ENCODE measurements around the gene ZNF107.
"Not testable (repeated sequence)": the region's sequence is repeated elsewhere in the genome, so short reads cannot be mapped to it uniquely, and the experiment has no call there.

ZNF107 gene

DNA sequence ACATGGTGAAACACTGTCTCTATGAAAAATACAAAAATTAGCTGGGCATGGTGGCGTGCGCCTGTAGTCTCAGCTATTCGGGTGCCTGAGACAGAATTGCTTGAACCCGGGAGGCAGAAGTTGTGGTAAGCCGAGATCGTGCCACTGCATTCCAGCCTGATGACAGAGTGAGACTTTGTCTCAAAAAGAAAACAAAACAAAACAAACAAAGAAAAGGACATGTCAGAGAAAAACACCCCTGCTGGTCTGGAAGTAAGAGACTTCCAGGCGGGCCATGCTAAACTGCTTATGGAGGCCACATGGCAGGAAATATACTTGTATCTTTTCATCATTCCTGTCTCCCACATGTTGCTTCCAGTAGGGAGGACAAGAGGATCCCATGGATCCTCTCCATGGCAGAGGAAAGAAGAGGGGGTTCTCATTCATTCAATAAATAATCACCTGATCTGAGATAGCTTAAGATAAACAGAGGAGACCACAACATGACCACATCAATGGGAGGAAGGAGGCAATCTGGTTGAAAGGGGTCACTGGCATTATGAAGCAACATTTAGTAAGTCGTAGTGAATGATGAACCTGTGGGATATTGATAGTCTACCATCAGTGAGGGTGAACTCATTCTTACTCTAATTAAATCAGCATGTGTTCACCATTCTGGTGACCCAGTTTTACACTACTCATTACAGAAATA, 67.8 kb downstream of the ZNF107 start:
- DNase-seq (ENCODE audit: low read depth, low spot score): no peak

DNA sequence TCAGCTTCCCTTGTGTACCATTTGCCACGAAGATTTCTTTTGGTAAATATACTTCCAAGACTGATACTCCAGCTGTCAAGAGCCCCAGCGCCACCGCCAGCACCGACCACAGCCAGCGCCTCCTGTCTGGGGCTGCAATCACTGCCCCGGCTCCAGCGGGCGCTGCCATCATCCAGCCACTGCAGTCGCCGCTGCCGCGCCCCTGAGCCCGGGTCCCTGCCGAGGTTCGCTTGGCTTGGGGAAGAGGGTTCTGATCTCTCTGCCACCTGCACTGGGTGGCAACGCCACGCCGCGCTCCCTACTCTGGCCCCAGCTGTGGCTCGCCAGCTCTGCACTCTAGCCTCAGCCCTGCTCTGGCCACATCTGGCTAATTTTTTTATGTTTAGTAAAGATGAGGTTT, 70.6 kb downstream of the ZNF107 start:
- no peak for DNase-seq (ENCODE audit: low read depth, low spot score)

DNA sequence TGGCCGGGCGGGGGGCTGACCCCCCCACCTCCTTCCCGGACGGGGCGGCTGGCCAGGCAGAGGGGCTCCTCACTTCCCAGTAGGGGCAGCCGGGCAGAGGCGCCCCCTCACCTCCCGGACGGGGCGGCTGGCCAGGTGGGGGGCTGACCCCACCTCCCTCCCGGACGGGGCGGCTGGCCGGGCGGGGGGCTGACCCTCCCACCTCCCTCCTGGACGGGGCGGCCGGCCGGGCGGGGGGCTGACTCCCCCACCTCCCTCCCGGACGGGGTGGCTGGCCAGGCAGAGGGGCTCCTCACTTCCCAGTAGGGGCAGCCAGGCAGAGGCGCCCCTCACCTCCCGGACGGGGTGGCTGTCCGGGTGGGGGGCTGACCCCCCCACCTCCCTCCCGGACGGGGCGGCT, 72.5 kb downstream of the ZNF107 start:
- DNase-seq (ENCODE audit: low read depth, low spot score): not testable (repeated sequence)

DNA sequence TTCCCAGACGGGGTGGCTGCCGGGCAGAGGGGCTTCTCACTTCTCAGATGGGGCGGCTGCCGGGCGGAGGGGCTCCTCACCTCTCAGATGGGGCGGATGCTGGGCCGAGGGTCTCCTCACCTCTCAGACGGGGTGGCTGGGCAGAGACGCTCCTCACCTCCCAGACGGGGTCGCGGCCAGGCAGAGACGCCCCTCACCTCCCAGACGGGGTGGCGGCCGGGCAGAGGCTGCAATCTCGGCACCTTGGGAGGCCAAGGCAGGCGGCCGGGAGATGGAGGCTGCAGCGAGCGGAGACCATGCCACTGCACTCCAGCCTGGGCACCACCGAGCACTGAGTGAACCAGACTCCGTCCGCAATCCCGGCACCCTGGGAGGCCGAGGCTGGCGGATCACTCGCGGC, 73.0 kb downstream of the ZNF107 start:
- not testable (repeated sequence) for DNase-seq (ENCODE audit: low read depth, low spot score)

DNA sequence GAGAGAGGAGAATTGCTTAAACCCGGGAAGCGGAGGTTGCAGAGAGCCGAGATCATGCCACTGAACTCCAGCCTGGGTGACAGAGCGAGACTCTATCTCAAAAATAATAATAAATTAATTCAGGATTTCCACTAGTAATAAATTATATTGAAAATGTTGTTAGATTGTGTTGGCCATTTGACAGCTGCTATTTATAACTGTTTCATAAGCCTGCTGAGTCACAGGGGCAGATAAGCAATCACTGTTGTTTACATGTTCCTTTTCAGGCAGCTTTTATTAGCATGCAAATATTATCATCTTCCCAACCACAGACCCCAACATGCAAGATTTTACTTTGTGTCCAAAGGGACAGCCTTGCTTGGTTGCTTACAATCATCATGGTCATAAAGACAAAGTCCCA, 78.7 kb downstream of the ZNF107 start:
- DNase-seq (ENCODE audit: low read depth, low spot score): no peak

DNA sequence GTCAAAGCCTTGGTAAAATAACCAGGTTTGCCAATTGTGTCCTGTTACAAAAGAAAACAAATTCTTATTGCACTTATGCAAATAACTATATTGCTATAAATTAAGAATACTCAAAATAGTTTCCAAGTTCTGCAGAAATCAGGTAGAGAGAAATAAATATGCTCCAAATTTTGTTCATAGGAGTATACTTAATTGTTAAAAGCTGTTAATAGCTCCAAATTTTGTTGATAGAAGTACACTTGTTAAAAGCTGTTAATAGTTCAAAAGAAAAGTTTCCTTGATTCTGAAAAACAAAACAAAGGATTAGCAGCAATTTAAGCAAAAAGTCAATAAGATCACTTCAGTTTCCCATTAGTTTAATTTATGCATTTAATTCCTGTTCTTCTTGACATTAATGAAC, 81.9 kb downstream of the ZNF107 start:
- no peak for DNase-seq (ENCODE audit: low read depth, low spot score)

DNA sequence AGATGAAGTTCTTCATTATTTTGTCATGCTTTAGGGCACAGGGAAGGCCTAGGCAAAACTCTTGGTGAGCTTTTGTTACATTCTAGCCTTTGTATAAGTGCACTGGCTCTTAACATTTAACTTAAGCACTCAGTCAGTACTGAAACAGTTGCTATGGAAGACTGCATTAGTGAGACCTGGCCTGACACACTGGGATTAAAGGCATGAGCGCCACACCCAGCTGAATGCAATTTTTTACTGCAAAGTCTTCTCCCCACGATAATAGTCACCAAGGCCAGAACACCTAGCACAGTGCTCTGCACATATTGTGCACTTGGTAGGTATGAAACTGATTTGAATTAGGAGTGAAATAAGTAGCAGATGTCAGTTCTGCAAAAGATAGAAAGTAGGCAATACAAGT, 87.1 kb downstream of the ZNF107 start:
- no peak for DNase-seq (ENCODE audit: low read depth, low spot score)

DNA sequence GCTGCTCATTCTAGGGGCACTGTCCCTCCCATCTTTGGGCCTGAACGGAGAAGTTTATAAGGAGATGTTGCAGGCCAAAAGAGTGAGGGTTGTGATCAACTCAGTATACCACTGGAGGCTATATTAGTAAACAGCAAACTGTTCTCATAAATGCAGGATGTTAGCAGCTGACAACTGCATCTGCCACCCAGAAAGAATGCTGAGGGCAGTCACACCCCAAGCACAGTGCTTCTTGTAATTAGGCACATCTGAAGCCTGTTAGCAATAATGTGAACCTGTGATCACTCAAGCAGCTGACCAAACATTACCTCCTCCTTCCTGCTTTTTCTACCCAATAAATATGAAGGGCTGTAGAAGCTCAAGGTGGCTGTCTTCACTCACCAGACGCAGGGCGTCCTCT, 89.9 kb downstream of the ZNF107 start:
- DNase-seq (ENCODE audit: low read depth, low spot score): no peak

DNA sequence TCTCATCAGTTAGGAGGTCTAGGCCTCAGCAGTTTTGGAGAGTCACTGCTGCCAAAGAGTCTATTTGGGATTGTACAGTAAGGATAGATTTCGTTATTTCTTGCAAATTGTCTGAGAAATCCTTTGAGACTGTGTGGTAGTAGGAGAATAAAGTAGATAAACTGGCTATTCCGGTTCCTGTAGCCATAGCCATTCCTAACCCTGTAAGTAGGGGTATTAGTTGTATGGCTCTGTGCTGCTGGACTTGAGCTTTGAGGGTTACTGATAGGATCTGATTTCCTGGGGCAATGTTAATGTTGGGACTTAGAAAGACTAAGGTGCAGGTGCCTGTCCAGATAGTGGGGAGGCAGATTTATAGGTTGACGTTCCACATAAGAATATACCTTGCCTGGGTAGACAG, 92.2 kb downstream of the ZNF107 start:
- no peak for DNase-seq (ENCODE audit: low read depth, low spot score)
